Neuronal stem cell (in vitro differentiated cells): ENCODE measurements around the gene TCAIM.

ENCODE experiments used
- DNase-seq: peaks from one replicate; pipeline ENCODE4 v3.0.0-alpha.2; 2013; ENCODE audit warnings: low spot score
- H2AFZ ChIP-seq: one replicate; pipeline ENCODE4 v1.6.1; 2013; ENCODE audit warnings: mild to moderate bottlenecking, low read length, inconsistent platforms
- H2AK5ac ChIP-seq: 2 replicates; pipeline ENCODE4 v1.6.1; 2013; ENCODE audit warnings: low read depth, mild to moderate bottlenecking, inconsistent platforms, low read length, moderate library complexity, mixed read lengths
- H2BK120ac ChIP-seq: 2 replicates; pipeline ENCODE4 v1.6.1; 2013; ENCODE audit warnings: low read depth, mild to moderate bottlenecking, inconsistent platforms, low read length, moderate library complexity, mixed read lengths
- H2BK12ac ChIP-seq: one replicate; pipeline ENCODE4 v1.6.1; 2013; ENCODE audit warnings: low read length, inconsistent platforms
- H2BK15ac ChIP-seq: 2 replicates; pipeline ENCODE4 v1.6.1; 2013; ENCODE audit warnings: mild to moderate bottlenecking, low read length, inconsistent platforms, mixed read lengths
- H2BK5ac ChIP-seq: one replicate; pipeline ENCODE4 v1.6.1; 2013; ENCODE audit warnings: inconsistent platforms, mild to moderate bottlenecking, low read length, moderate library complexity
- H3K14ac ChIP-seq: one replicate; pipeline ENCODE4 v1.6.1; 2013; ENCODE audit warnings: low read length, inconsistent platforms
- H3K18ac ChIP-seq: 2 replicates; pipeline ENCODE4 v1.6.1; 2013; ENCODE audit warnings: low read length, inconsistent platforms
- H3K23ac ChIP-seq: 2 replicates; pipeline ENCODE4 v1.6.1; 2013; ENCODE audit warnings: low read depth, mild to moderate bottlenecking, mixed read lengths, low read length, inconsistent platforms; ENCODE audit not compliant: poor library complexity
- H3K27ac ChIP-seq: replicated peaks from 3 replicates; pipeline ENCODE4 v1.5.1; 2013; ENCODE audit warnings: low read length, inconsistent platforms
- H3K27me3 ChIP-seq, 3 experiments: 2 replicates each; pipeline ENCODE4 v1.6.1; 2013; ENCODE audit warnings: low read length in 3 of 3, mild to moderate bottlenecking in 2 of 3, inconsistent platforms in 1 of 3, low read depth in 1 of 3, mixed read lengths in 1 of 3, moderate library complexity in 1 of 3; ENCODE audit not compliant: control insufficient read depth in 3 of 3, insufficient read depth in 3 of 3
- H3K36me3 ChIP-seq, 2 donors: replicated peaks in 1 of 2; 2 replicates each; pipeline ENCODE4 v1.6.1; 2013; ENCODE audit warnings: low read length in 2 of 2; ENCODE audit not compliant: control insufficient read depth in 2 of 2, insufficient read depth in 2 of 2
- H3K4ac ChIP-seq: 2 replicates; pipeline ENCODE4 v1.6.1; 2013; ENCODE audit warnings: inconsistent platforms, mild to moderate bottlenecking, low read length, moderate library complexity
- H3K4me1 ChIP-seq, 2 donors: 1 replicate in 1 of 2; 2 replicates in 1 of 2; pipeline ENCODE4 v1.6.1; 2013; ENCODE audit warnings: low read length in 2 of 2, low read depth in 1 of 2; ENCODE audit not compliant: control insufficient read depth in 2 of 2, insufficient read depth in 1 of 2
- H3K4me2 ChIP-seq: one replicate; pipeline ENCODE4 v1.6.1; 2013; ENCODE audit warnings: mild to moderate bottlenecking, low read length, inconsistent platforms; ENCODE audit not compliant: insufficient read depth, poor library complexity, severe bottlenecking
- H3K4me3 ChIP-seq, 2 donors: 2 replicates each; pipeline ENCODE4 v1.5.1; 2013; ENCODE audit warnings: low read length in 2 of 2, mild to moderate bottlenecking in 2 of 2, inconsistent platforms in 1 of 2, moderate library complexity in 1 of 2
- H3K79me1 ChIP-seq: one replicate; pipeline ENCODE4 v1.6.1; 2013; ENCODE audit warnings: low read depth, mild to moderate bottlenecking, inconsistent platforms, low read length, moderate library complexity
- H3K9ac ChIP-seq: one replicate; pipeline ENCODE4 v1.6.1; 2013; ENCODE audit warnings: mild to moderate bottlenecking, low read depth, low read length, inconsistent platforms; ENCODE audit not compliant: poor library complexity
- H3K9me3 ChIP-seq, 2 donors: replicated peaks in 1 of 2; 2 replicates each; pipeline versions ENCODE3 to v1.6.1; 2013; ENCODE audit warnings: low read length in 2 of 2, mild to moderate bottlenecking in 2 of 2, inconsistent platforms in 1 of 2, low read depth in 1 of 2, mixed read lengths in 1 of 2, moderate library complexity in 1 of 2; ENCODE audit not compliant: control insufficient read depth in 2 of 2, insufficient read depth in 1 of 2
- H4K8ac ChIP-seq: one replicate; pipeline ENCODE4 v1.6.1; 2013; ENCODE audit warnings: low read depth, mild to moderate bottlenecking, inconsistent platforms, low read length, moderate library complexity
- H4K91ac ChIP-seq: one replicate; pipeline ENCODE4 v1.6.1; 2013; ENCODE audit warnings: low read length, low read depth, mild to moderate bottlenecking, inconsistent platforms; ENCODE audit not compliant: poor library complexity
- WGBS, 2 donors: extraction: QIAGEN DNeasy Blood & Tissue Kit; methylation state at CpG; one replicate each; pipeline ENCODE4 v1.1.7; 2013; ENCODE audit warnings: missing lambda C conversion rate in 2 of 2, mixed read lengths in 1 of 2; ENCODE audit not compliant: insufficient read length in 2 of 2, insufficient replicate concordance in 1 of 2; ENCODE audit errors: extremely low coverage in 2 of 2; 5-methylcytosine and 5-hydroxymethylcytosine counted together

Gene TCAIM

GRCh38 chr3:44451441-44451840, 112.9 kb downstream of the TCAIM start:
- no peak overlapping the region for H3K4me2 ChIP-seq
- no peak overlapping the region for H2BK5ac ChIP-seq
- no peak overlapping the region for H2AFZ ChIP-seq
- no peak overlapping the region for H3K23ac ChIP-seq
- no peaks in the 10 kb centered on the region for H3K27me3 ChIP-seq
- no peak overlapping the region for H3K27ac ChIP-seq
- no peak for DNase-seq
- H2BK15ac ChIP-seq: no peak overlapping the region
- H2AK5ac ChIP-seq: no peak overlapping the region
- H3K14ac ChIP-seq: no peak overlapping the region
- H3K18ac ChIP-seq: no peak overlapping the region
- no peak overlapping the region for H3K4me3 ChIP-seq
- H3K79me1 ChIP-seq: peaks cover 4% of the 10 kb centered on the region
- H4K91ac ChIP-seq: no peak overlapping the region
- H3K4ac ChIP-seq: no peak overlapping the region
- WGBS, 2 donors: no CpG with 5 or more reads among the region's 3 CpGs
- H3K9ac ChIP-seq: no peak overlapping the region
- no peaks in the 10 kb centered on the region for H3K4me1 ChIP-seq
- H2BK120ac ChIP-seq: no peak overlapping the region
- peaks cover 16 to 45% of the 10 kb centered on the region in 2 donors for H3K9me3 ChIP-seq
- H4K8ac ChIP-seq: no peak overlapping the region
- peaks cover 73 to 100% of the 10 kb centered on the region in 2 donors for H3K36me3 ChIP-seq
- H2BK12ac ChIP-seq: no peak overlapping the region

GRCh38 chr3:44454258-44454657, 115.7 kb downstream of the TCAIM start:
- Histone ChIP-seq H3K36me3 (peaks cover 52 to 99% of the 10 kb centered on the region in 2 donors), H3K4me3 (no peak overlapping the region), H2AFZ (no peak overlapping the region), H3K27me3 (no peaks in the 10 kb centered on the region), H3K4ac (no peak overlapping the region), H4K91ac (no peak overlapping the region), H3K14ac (no peak overlapping the region), H4K8ac (no peak overlapping the region), H3K9ac (no peak overlapping the region), H3K9me3 (peaks cover 3 to 23% of the 10 kb centered on the region in 2 donors), H3K4me2 (no peak overlapping the region), H2BK12ac (no peak overlapping the region), H3K18ac (no peak overlapping the region), H2BK5ac (no peak overlapping the region), H3K27ac (no peak overlapping the region), H3K79me1 (peaks cover 5% of the 10 kb centered on the region), H2AK5ac (no peak overlapping the region), H2BK15ac (no peak overlapping the region), H3K4me1 (no peaks in the 10 kb centered on the region), H3K23ac (no peak overlapping the region), H2BK120ac (no peak overlapping the region)
- WGBS, 2 donors: no CpG with 5 or more reads among the region's 4 CpGs
- no peak for DNase-seq

- no peak overlapping the region for H2BK12ac ChIP-seq
- H4K8ac ChIP-seq: no peak overlapping the region
- H2BK5ac ChIP-seq: no peak overlapping the region
- no CpG with 5 or more reads among the region's 10 CpGs for WGBS, 2 donors
- H3K79me1 ChIP-seq: peaks cover 5% of the 10 kb centered on the region
- no peak overlapping the region for H2BK15ac ChIP-seq
- H3K4ac ChIP-seq: no peak overlapping the region
- no peak overlapping the region for H2BK120ac ChIP-seq
- no peak overlapping the region for H4K91ac ChIP-seq
- H3K4me2 ChIP-seq: no peak overlapping the region
- H3K4me3 ChIP-seq: no peak overlapping the region
- H3K27ac ChIP-seq: no peak overlapping the region
- peaks cover 42 to 97% of the 10 kb centered on the region in 2 donors for H3K36me3 ChIP-seq
- DNase-seq: no peak
- H3K27me3 ChIP-seq: no peaks in the 10 kb centered on the region
- no peak overlapping the region for H3K9ac ChIP-seq
- no peak overlapping the region for H3K23ac ChIP-seq
- no peak overlapping the region for H2AFZ ChIP-seq
- no peak overlapping the region for H3K18ac ChIP-seq
- peaks cover 0 to 15% of the 10 kb centered on the region in 2 donors for H3K9me3 ChIP-seq
- H3K4me1 ChIP-seq: no peaks in the 10 kb centered on the region
- no peak overlapping the region for H3K14ac ChIP-seq
- no peak overlapping the region for H2AK5ac ChIP-seq
Measured at GRCh38 chr3:44455318-44455717, 116.8 kb downstream of the TCAIM start.
